ENCODE results near the gene CRYL1. TPM values are rescaled to one million over a fixed set of nuclear protein-coding genes. Genes with fewer than 3 reads are reported as not detected.

CRYL1 gene
- total and polyA plus RNA-seq, 2 of the 13 experiments (the other 11 are each of a cell fraction or from before 2014, with no cell fraction given), result 57.2 to 115 TPM

DNA sequence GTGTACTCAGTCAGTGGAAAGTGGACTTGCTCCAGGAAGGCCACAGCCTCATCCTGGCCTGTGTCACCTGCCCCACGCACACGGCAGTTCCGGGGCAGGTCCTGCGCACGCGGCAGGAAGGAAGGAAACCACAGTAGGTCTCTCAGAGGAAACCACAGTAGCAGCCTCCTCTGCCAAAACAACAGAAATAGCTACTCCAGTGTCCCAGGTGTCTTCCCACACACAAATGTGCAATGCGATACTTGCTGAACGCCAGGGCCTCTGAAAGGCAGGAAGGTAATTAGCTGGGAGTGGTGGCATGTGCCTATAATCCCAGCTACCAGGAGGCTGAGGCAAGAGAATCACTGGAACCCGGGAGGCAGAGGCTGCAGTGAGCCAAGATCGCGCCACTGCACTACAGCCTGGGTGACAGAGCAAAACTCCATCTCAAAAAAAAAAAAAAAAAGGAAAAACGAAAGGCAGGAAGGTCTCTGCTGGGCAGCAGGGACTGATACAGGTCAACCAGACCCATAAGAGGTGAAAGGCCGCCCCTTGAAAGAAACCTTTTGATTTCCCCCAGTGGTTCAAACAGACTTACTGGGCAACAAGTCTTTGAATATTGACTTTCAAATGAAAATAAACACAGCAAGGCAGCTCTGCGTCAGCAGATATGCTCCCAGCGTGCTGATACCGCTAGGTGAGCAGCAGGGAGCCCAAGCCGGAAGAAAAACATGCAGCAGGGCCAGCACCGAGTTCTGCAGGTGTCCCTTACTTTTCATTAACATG is 49.5 kb downstream of the CRYL1 start (continued):
- TF ChIP-seq FOXM1 (CRISPR knock-in tag; IDR thresholded peaks at IDR 0.05) (no peak), ZNF556 (CRISPR knock-in tag; IDR thresholded peaks at IDR 0.05; ENCODE audit: borderline replicate concordance) (no peak), ZNF563 (CRISPR knock-in tag; IDR thresholded peaks at IDR 0.05) (no peak), SYNCRIP (IDR thresholded peaks at IDR 0.05; ENCODE audit: insufficient read depth, low read depth, low read length) (no peak), POGZ (CRISPR knock-in tag; IDR thresholded peaks at IDR 0.05) (peak; percentile 53; the same call in 1 of the 2 replicates), MED8 (CRISPR knock-in tag; IDR thresholded peaks at IDR 0.05; ENCODE audit: insufficient replicate concordance) (no peak), ZBTB3 (CRISPR knock-in tag; IDR thresholded peaks at IDR 0.05; ENCODE audit: borderline replicate concordance, low read depth) (no peak), SALL1 (CRISPR knock-in tag; IDR thresholded peaks at IDR 0.05) (peak; percentile 60), ZNF282 (IDR thresholded peaks at IDR 0.05; ENCODE audit: partially characterized antibody) (no peak), CAMTA2 (CRISPR knock-in tag; IDR thresholded peaks at IDR 0.05; ENCODE audit: borderline replicate concordance) (no peak), TCF7 (IDR thresholded peaks at IDR 0.05; ENCODE audit: low read depth) (0 out of 2 replicates have a peak, but pooled peaks have one; percentile 14), RFX5 (IDR thresholded peaks at IDR 0.05; ENCODE audit: low read depth, low read length) (no peak), MAFK (conservative IDR thresholded peaks at IDR 0.05 in 1 of 2, IDR thresholded peaks at IDR 0.05 in 1 of 2; ENCODE audit: low read length in 2 of 2) (0 out of 4 replicates have a peak, but pooled peaks of 1 of the 2 experiments have one; percentile 7), ZNF263 (CRISPR knock-in tag; IDR thresholded peaks at IDR 0.05) (no peak), ZNF557 (CRISPR knock-in tag; IDR thresholded peaks at IDR 0.05) (no peak), NCOA1 (CRISPR knock-in tag; IDR thresholded peaks at IDR 0.05) (no peak), MEIS2 (CRISPR knock-in tag; IDR thresholded peaks at IDR 0.05) (no peak), HOXA5 (CRISPR knock-in tag; IDR thresholded peaks at IDR 0.05) (no peak), TBP (CRISPR knock-in tag; IDR thresholded peaks at IDR 0.05) (no peak), GTF3A (CRISPR knock-in tag; conservative IDR thresholded peaks at IDR 0.05) (no peak), ZMAT3 (CRISPR knock-in tag; conservative IDR thresholded peaks at IDR 0.05) (no peak), ZNF432 (CRISPR knock-in tag; IDR thresholded peaks at IDR 0.05; ENCODE audit: borderline replicate concordance) (no peak)
- TF ChIP-seq, protein P1, sequence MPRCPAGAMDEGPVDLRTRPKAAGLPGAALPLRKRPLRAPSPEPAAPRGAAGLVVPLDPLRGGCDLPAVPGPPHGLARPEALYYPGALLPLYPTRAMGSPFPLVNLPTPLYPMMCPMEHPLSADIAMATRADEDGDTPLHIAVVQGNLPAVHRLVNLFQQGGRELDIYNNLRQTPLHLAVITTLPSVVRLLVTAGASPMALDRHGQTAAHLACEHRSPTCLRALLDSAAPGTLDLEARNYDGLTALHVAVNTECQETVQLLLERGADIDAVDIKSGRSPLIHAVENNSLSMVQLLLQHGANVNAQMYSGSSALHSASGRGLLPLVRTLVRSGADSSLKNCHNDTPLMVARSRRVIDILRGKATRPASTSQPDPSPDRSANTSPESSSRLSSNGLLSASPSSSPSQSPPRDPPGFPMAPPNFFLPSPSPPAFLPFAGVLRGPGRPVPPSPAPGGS (CRISPR knock-in tag; IDR thresholded peaks at IDR 0.05), result no peak
- TF ChIP-seq, protein P2, sequence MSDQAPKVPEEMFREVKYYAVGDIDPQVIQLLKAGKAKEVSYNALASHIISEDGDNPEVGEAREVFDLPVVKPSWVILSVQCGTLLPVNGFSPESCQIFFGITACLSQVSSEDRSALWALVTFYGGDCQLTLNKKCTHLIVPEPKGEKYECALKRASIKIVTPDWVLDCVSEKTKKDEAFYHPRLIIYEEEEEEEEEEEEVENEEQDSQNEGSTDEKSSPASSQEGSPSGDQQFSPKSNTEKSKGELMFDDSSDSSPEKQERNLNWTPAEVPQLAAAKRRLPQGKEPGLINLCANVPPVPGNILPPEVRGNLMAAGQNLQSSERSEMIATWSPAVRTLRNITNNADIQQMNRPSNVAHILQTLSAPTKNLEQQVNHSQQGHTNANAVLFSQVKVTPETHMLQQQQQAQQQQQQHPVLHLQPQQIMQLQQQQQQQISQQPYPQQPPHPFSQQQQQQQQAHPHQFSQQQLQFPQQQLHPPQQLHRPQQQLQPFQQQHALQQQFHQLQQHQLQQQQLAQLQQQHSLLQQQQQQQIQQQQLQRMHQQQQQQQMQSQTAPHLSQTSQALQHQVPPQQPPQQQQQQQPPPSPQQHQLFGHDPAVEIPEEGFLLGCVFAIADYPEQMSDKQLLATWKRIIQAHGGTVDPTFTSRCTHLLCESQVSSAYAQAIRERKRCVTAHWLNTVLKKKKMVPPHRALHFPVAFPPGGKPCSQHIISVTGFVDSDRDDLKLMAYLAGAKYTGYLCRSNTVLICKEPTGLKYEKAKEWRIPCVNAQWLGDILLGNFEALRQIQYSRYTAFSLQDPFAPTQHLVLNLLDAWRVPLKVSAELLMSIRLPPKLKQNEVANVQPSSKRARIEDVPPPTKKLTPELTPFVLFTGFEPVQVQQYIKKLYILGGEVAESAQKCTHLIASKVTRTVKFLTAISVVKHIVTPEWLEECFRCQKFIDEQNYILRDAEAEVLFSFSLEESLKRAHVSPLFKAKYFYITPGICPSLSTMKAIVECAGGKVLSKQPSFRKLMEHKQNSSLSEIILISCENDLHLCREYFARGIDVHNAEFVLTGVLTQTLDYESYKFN (CRISPR knock-in tag; conservative IDR thresholded peaks at IDR 0.05), result 0 out of 2 replicates have a peak, but pooled peaks have one; percentile 20

Data from HepG2 (cell line).